ENCODE data around the gene CPT2. TPM values are rescaled to one million over a fixed set of nuclear protein-coding genes. Genes with fewer than 3 reads are reported as not detected.
A peak's percentile ranks its signal among the peaks of the same experiment; 100 is the strongest.

The CPT2 gene
- total and polyA plus RNA-seq, 2 of the 13 experiments (the other 11 are each of a cell fraction or from before 2014, with no cell fraction given) = 12.6 to 14.6 TPM

GRCh38 chr1:53172426-53173128 lies 24.0 kb upstream of the CPT2 start (continued):
- TF ChIP-seq ZNF687 (CRISPR knock-in tag; IDR thresholded peaks at IDR 0.05) (no peak), CREBL2 (CRISPR knock-in tag; IDR thresholded peaks at IDR 0.05; ENCODE audit: borderline replicate concordance) (no peak), ZEB1 (IDR thresholded peaks at IDR 0.05; ENCODE audit: insufficient replicate concordance, low read depth) (no peak), ZNF615 (CRISPR knock-in tag; IDR thresholded peaks at IDR 0.05; ENCODE audit: borderline replicate concordance) (no peak), ZNF263 (CRISPR knock-in tag; IDR thresholded peaks at IDR 0.05) (peak; percentile 47; the same call in 1 of the 2 replicates), PAX8 (CRISPR knock-in tag; IDR thresholded peaks at IDR 0.05; ENCODE audit: borderline replicate concordance) (no peak), STAG1 (CRISPR knock-in tag; IDR thresholded peaks at IDR 0.05) (peak; percentile 66), CSRNP1 (CRISPR knock-in tag; IDR thresholded peaks at IDR 0.05) (no peak), ZBTB7B (CRISPR knock-in tag; IDR thresholded peaks at IDR 0.05) (no peak)
- TF ChIP-seq, protein P1, sequence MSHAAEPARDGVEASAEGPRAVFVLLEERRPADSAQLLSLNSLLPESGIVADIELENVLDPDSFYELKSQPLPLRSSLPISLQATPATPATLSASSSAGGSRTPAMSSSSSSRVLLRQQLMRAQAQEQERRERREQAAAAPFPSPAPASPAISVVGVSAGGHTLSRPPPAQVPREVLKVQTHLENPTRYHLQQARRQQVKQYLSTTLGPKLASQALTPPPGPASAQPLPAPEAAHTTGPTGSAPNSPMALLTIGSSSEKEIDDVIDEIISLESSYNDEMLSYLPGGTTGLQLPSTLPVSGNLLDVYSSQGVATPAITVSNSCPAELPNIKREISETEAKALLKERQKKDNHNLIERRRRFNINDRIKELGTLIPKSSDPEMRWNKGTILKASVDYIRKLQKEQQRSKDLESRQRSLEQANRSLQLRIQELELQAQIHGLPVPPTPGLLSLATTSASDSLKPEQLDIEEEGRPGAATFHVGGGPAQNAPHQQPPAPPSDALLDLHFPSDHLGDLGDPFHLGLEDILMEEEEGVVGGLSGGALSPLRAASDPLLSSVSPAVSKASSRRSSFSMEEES (CRISPR knock-in tag; IDR thresholded peaks at IDR 0.05) = no peak
- TF ChIP-seq, protein P2, sequence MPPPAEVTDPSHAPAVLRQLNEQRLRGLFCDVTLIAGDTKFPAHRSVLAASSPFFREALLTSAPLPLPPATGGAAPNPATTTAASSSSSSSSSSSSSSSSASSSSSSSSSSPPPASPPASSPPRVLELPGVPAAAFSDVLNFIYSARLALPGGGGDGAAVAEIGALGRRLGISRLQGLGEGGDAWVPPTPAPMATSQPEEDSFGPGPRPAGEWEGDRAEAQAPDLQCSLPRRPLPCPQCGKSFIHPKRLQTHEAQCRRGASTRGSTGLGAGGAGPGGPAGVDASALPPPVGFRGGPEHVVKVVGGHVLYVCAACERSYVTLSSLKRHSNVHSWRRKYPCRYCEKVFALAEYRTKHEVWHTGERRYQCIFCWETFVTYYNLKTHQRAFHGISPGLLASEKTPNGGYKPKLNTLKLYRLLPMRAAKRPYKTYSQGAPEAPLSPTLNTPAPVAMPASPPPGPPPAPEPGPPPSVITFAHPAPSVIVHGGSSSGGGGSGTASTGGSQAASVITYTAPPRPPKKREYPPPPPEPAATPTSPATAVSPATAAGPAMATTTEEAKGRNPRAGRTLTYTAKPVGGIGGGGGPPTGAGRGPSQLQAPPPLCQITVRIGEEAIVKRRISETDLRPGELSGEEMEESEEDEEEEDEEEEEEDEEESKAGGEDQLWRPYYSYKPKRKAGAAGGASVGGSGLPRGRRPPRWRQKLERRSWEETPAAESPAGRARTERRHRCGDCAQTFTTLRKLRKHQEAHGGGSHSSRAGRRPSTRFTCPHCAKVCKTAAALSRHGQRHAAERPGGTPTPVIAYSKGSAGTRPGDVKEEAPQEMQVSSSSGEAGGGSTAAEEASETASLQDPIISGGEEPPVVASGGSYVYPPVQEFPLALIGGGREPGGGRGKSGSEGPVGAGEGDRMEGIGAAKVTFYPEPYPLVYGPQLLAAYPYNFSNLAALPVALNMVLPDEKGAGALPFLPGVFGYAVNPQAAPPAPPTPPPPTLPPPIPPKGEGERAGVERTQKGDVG (CRISPR knock-in tag; IDR thresholded peaks at IDR 0.05; ENCODE audit: borderline replicate concordance) = no peak
- TF ChIP-seq, protein P3, sequence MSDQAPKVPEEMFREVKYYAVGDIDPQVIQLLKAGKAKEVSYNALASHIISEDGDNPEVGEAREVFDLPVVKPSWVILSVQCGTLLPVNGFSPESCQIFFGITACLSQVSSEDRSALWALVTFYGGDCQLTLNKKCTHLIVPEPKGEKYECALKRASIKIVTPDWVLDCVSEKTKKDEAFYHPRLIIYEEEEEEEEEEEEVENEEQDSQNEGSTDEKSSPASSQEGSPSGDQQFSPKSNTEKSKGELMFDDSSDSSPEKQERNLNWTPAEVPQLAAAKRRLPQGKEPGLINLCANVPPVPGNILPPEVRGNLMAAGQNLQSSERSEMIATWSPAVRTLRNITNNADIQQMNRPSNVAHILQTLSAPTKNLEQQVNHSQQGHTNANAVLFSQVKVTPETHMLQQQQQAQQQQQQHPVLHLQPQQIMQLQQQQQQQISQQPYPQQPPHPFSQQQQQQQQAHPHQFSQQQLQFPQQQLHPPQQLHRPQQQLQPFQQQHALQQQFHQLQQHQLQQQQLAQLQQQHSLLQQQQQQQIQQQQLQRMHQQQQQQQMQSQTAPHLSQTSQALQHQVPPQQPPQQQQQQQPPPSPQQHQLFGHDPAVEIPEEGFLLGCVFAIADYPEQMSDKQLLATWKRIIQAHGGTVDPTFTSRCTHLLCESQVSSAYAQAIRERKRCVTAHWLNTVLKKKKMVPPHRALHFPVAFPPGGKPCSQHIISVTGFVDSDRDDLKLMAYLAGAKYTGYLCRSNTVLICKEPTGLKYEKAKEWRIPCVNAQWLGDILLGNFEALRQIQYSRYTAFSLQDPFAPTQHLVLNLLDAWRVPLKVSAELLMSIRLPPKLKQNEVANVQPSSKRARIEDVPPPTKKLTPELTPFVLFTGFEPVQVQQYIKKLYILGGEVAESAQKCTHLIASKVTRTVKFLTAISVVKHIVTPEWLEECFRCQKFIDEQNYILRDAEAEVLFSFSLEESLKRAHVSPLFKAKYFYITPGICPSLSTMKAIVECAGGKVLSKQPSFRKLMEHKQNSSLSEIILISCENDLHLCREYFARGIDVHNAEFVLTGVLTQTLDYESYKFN (CRISPR knock-in tag; conservative IDR thresholded peaks at IDR 0.05) = peak; percentile 33
